Activated T-cell treated with anti-CD3 and anti-CD28 coated beads, Interleukin-2, amount 50 U/mL, for 4 hours (primary cell): ENCODE data around the gene VWA2. TPM values are rescaled to one million over a fixed set of nuclear protein-coding genes. Genes with fewer than 3 reads are reported as not detected.

Source experiments
- ATAC-seq, 2 donors: fragments of 200-7000 bp; cut with Tn5 transposase; one replicate each; pipeline ENCODE4 v1.10.0; 2021
- DNase-seq: peaks from one replicate; pipeline ENCODE4 v3.0.0-alpha.2; 2020
- H3K27me3 Mint-ChIP-seq: one replicate; pipeline ENCODE4 v1.8.0; 2021; ENCODE audit warnings: low read depth, mixed read lengths
- H3K36me3 Mint-ChIP-seq: one replicate; pipeline ENCODE4 v1.8.0; 2022; ENCODE audit warnings: mixed read lengths; ENCODE audit not compliant: insufficient read depth
- H3K4me1 Mint-ChIP-seq: one replicate; pipeline ENCODE4 v1.8.0; 2021; ENCODE audit warnings: low read depth, mixed read lengths
- H3K4me3 Mint-ChIP-seq: one replicate; pipeline ENCODE4 v1.8.0; 2021; ENCODE audit warnings: mild to moderate bottlenecking, moderate library complexity, mixed read lengths
- H3K9me3 Mint-ChIP-seq: one replicate; pipeline ENCODE4 v1.8.0; 2021; ENCODE audit warnings: mixed read lengths
- total RNA-seq, 3 donors: library from RNA; stranded (reverse); gene quantifications; one replicate each; pipeline ENCODE4 v1.2.1, GENCODE V29; 2021

Gene VWA2
- total RNA-seq, 3 donors from 2014 or later = not detected

GRCh38 chr10:114256822-114257221, 17.8 kb downstream of the VWA2 start:
- H3K4me1 Mint-ChIP-seq = peaks cover 1% of the 10 kb centered on the region
- DNase-seq (no peak), ATAC-seq (no peak)
- H3K9me3 Mint-ChIP-seq = no peaks in the 10 kb centered on the region
- no peak overlapping the region for H3K4me3 Mint-ChIP-seq
- H3K36me3 Mint-ChIP-seq = no peaks in the 10 kb centered on the region
- peaks cover 2% of the 10 kb centered on the region for H3K27me3 Mint-ChIP-seq

- H3K9me3 Mint-ChIP-seq = no peaks in the 10 kb centered on the region
- no peak overlapping the region for H3K4me3 Mint-ChIP-seq
- ATAC-seq = no peak
- no peaks in the 10 kb centered on the region for H3K36me3 Mint-ChIP-seq
- peaks cover 1% of the 10 kb centered on the region for H3K4me1 Mint-ChIP-seq
- no peak for DNase-seq
- H3K27me3 Mint-ChIP-seq = peaks cover 2% of the 10 kb centered on the region
Measured at GRCh38 chr10:114257498-114257897, 18.4 kb downstream of the VWA2 start.

GRCh38 chr10:114258274-114258840, 19.3 kb downstream of the VWA2 start:
- Mint-ChIP-seq H3K36me3 (no peaks in the 10 kb centered on the region), H3K4me1 (peaks cover 1% of the 10 kb centered on the region), H3K4me3 (no peak overlapping the region), H3K9me3 (no peaks in the 10 kb centered on the region), H3K27me3 (peaks cover 2% of the 10 kb centered on the region)
- DNase-seq (no peak), ATAC-seq (no peak)

DNA sequence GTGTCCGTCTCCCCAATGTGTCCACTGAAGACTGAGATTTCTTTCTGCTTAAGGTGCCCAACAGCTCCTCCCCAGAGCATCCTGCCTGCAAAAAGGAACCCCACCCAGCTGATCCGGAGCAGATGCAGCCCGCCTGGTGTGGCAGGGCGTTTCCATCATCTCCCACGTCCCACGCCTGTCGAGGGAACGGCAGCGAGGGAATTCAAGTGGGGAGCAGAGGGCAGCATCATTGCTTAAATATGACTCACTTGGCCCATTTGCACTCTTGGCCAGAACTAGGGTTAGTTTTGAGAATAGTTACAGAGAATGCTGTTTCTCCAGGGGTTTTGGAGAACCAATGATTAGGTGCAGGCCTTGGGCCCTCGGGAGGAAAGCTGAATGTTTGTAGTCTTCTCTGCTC, 20.8 kb downstream of the VWA2 start:
- ATAC-seq (no peak), DNase-seq (no peak)
- peaks cover 1% of the 10 kb centered on the region for H3K4me1 Mint-ChIP-seq
- H3K9me3 Mint-ChIP-seq = no peaks in the 10 kb centered on the region
- no peak overlapping the region for H3K4me3 Mint-ChIP-seq
- H3K27me3 Mint-ChIP-seq = peaks cover under 1% of the 10 kb centered on the region
- H3K36me3 Mint-ChIP-seq = no peaks in the 10 kb centered on the region

DNA sequence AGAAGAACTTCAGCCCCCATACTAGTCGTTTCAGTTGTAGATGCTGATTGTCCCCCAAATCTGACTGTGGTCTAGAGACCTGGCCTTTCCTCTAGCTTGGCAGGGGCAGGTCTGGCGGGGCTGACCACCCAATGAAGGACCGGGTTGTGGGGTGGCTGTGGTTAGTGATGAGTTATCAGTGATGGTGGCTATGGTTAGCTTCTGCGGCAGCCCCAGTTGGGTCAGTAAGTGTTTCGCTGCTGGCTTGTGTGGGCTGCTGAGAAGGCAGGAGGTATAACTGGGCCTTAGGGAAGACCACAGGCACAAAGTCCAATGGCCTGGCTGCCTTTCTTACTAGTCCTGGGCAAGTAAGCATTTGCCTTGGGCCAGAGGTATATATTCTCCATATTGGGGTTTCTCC, 21.3 kb downstream of the VWA2 start:
- no peak for ATAC-seq
- no peak for DNase-seq
- Mint-ChIP-seq H3K9me3 (no peaks in the 10 kb centered on the region), H3K4me3 (no peak overlapping the region), H3K27me3 (no peaks in the 10 kb centered on the region), H3K4me1 (peaks cover 1% of the 10 kb centered on the region), H3K36me3 (no peaks in the 10 kb centered on the region)

GRCh38 chr10:114261076-114261475, 22.0 kb downstream of the VWA2 start:
- Mint-ChIP-seq H3K4me1 (peaks cover 1% of the 10 kb centered on the region), H3K9me3 (no peaks in the 10 kb centered on the region), H3K36me3 (no peaks in the 10 kb centered on the region), H3K27me3 (no peaks in the 10 kb centered on the region), H3K4me3 (no peak overlapping the region)
- DNase-seq (no peak), ATAC-seq (no peak)

GRCh38 chr10:114262496-114262895, 23.4 kb downstream of the VWA2 start:
- no peaks in the 10 kb centered on the region for H3K9me3 Mint-ChIP-seq
- H3K27me3 Mint-ChIP-seq = no peaks in the 10 kb centered on the region
- DNase-seq (no peak), ATAC-seq (no peak)
- H3K4me1 Mint-ChIP-seq = peaks cover 1% of the 10 kb centered on the region
- no peak overlapping the region for H3K4me3 Mint-ChIP-seq
- no peaks in the 10 kb centered on the region for H3K36me3 Mint-ChIP-seq

DNA sequence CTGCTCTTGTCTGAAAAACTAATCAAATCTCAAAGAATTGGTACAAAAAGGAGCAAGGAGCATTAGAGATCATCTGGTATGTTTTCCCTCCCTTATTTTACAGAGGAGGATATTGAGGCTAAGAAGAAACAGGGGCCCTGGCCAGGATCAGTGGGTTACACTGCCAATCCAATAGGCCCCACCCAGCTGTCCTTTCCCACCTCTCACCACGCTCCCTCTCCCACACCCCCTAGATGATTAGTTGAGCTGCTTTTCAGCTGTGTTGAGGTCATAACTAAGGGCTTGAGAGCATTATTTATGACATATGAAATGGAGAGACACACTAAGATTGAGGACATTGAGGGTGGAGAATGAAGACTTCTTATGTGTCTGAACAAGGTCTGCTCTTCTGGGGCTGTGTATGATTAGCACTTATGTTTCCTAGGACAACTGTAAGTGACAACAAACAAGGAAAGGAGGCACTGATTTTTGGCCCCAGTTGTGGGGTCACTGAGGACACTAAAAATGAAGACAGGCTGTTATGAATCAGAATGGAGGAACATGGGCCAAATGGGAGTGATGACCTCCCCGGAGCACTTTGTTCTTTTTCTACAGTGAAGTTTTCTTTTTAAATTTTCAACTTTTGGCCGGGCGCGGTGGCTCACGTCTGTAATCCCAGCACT, 26.5 kb downstream of the VWA2 start:
- no peak for ATAC-seq
- Mint-ChIP-seq H3K4me1 (no peaks in the 10 kb centered on the region), H3K4me3 (no peak overlapping the region), H3K9me3 (no peaks in the 10 kb centered on the region), H3K27me3 (no peaks in the 10 kb centered on the region), H3K36me3 (no peaks in the 10 kb centered on the region)
- no peak for DNase-seq

DNA sequence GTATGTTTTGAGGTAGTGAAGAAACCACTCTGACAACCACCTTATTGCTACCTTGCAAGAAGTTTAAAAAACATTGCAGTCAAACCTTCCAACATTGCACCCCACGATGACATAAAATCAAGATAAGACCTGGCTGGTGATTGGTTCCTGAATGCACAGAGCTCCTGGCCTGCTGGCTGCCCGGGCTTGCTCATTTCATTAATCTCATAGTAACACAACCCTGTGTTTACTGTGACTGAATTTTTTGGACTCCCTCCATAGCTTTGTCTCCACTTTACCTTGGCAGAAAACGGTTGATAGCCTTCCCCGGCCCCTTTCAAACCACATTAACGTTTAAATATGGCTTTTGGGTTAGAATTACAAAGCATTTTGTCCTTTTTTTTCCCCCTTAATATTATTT, 27.5 kb downstream of the VWA2 start:
- H3K4me1 Mint-ChIP-seq = no peaks in the 10 kb centered on the region
- DNase-seq = no peak
- no peak overlapping the region for H3K4me3 Mint-ChIP-seq
- no peaks in the 10 kb centered on the region for H3K9me3 Mint-ChIP-seq
- no peak for ATAC-seq
- no peaks in the 10 kb centered on the region for H3K36me3 Mint-ChIP-seq
- no peaks in the 10 kb centered on the region for H3K27me3 Mint-ChIP-seq

GRCh38 chr10:114271075-114271778, 32.2 kb downstream of the VWA2 start:
- DNase-seq = no peak
- no peaks in the 10 kb centered on the region for H3K9me3 Mint-ChIP-seq

DNA sequence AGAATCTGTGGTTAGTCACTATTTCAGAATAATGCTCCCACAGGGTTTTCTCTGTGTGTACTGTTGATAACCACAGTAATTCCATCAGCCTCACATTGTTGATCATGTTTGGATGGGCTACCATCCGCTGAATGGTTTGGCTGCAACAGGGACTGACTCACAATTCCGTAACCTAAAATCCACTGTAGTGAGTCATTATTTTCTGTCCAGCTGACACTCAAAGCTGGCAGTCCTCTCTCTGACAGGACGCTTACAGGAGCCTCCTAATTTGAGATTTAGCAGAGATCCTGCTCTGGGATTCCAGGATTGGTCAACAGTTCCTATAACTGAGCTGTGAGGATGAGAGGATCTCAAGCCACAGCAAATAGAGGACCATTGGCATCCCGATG, 32.7 kb downstream of the VWA2 start:
- peaks cover 2% of the 10 kb centered on the region for H3K27me3 Mint-ChIP-seq
- H3K4me1 Mint-ChIP-seq = no peaks in the 10 kb centered on the region
- no peak overlapping the region for H3K4me3 Mint-ChIP-seq
- H3K36me3 Mint-ChIP-seq = no peaks in the 10 kb centered on the region
- DNase-seq = no peak
- H3K9me3 Mint-ChIP-seq = no peaks in the 10 kb centered on the region
- ATAC-seq = no peak

More at GRCh38 chr10:114271075-114271778, 32.2 kb downstream of the VWA2 start:
- ATAC-seq = no peak
- peaks cover 2% of the 10 kb centered on the region for H3K27me3 Mint-ChIP-seq
- H3K36me3 Mint-ChIP-seq = no peaks in the 10 kb centered on the region
- H3K4me1 Mint-ChIP-seq = no peaks in the 10 kb centered on the region
- H3K4me3 Mint-ChIP-seq = no peak overlapping the region

GRCh38 chr10:114272696-114273095, 33.6 kb downstream of the VWA2 start:
- no peak for DNase-seq
- Mint-ChIP-seq H3K9me3 (no peaks in the 10 kb centered on the region), H3K36me3 (no peaks in the 10 kb centered on the region), H3K27me3 (peaks cover 2% of the 10 kb centered on the region), H3K4me3 (no peak overlapping the region), H3K4me1 (no peaks in the 10 kb centered on the region)
- ATAC-seq = no peak

DNA sequence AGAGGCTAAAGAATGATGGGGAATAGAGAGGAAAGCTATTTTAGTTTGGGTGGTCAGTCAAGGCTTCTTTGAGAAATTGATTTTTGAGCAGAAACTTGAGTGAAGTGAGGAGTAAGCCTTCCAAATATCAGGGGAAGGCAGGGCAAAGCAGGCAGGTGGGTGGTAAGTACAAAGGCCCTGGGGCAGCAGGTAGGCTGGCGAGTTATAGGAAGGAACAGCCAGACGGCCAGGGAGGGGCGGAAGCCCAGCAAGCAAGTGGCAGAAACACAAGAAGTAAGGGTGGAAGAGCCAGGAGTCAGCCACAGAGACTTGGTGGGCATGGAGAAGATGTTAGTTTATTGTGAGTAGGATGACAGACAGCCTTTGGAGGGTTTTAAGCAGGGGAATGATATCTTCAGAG, 34.9 kb downstream of the VWA2 start:
- Mint-ChIP-seq H3K9me3 (no peaks in the 10 kb centered on the region), H3K36me3 (no peaks in the 10 kb centered on the region), H3K4me3 (no peak overlapping the region), H3K4me1 (no peaks in the 10 kb centered on the region), H3K27me3 (peaks cover 2% of the 10 kb centered on the region)
- DNase-seq (no peak), ATAC-seq (no peak)

GRCh38 chr10:114274616-114275453, 35.8 kb downstream of the VWA2 start:
- no peaks in the 10 kb centered on the region for H3K9me3 Mint-ChIP-seq
- ATAC-seq = no peak
- peaks cover 4% of the 10 kb centered on the region for H3K27me3 Mint-ChIP-seq
- H3K4me1 Mint-ChIP-seq = no peaks in the 10 kb centered on the region
- H3K36me3 Mint-ChIP-seq = no peaks in the 10 kb centered on the region
- no peak for DNase-seq
- no peak overlapping the region for H3K4me3 Mint-ChIP-seq
